Activated B cell treated with CpG ODN at 0.5 μM for 24 hours (primary cell): ENCODE measurements around the gene EID2B. TPM values are rescaled to one million over a fixed set of nuclear protein-coding genes. Genes with fewer than 3 reads are reported as not detected.
A peak's percentile ranks its signal among the peaks of the same experiment; 100 is the strongest.

ENCODE experiments used
- ATAC-seq: fragments of 200-7000 bp; cut with Tn5 transposase; one replicate; pipeline ENCODE4 v1.10.0; 2021; ENCODE audit warnings: low read depth, mild to moderate bottlenecking, moderate library complexity
- CTCF ChIA-PET: fragments of 350-600 bp; sonication (Branson Sonifier 250); formaldehyde crosslinking; loops from one replicate; lab custom pipeline; 2021; ENCODE audit warnings: antibody characterized with exemption; lab: Charles Lee
- POLR2A ChIA-PET: fragments of 350-600 bp; sonication (Branson Sonifier 250); formaldehyde crosslinking; loops from one replicate; lab custom pipeline; 2021; ENCODE audit warnings: antibody characterized with exemption; lab: Charles Lee
- DNase-seq: peaks from one replicate; pipeline ENCODE4 v3.0.0; 2022
- H3K27ac Mint-ChIP-seq: one replicate; pipeline ENCODE4 v1.8.0; 2020; ENCODE audit warnings: mixed read lengths
- H3K27me3 Mint-ChIP-seq: one replicate; pipeline ENCODE4 v1.8.0; 2021; ENCODE audit warnings: mixed read lengths
- H3K36me3 Mint-ChIP-seq: one replicate; pipeline ENCODE4 v1.8.0; 2021; ENCODE audit warnings: low read depth, mixed read lengths
- H3K4me1 Mint-ChIP-seq: one replicate; pipeline ENCODE4 v1.8.0; 2021; ENCODE audit warnings: mixed read lengths
- H3K4me3 Mint-ChIP-seq: one replicate; pipeline ENCODE4 v1.8.0; 2020; ENCODE audit warnings: mild to moderate bottlenecking, mixed read lengths
- H3K9me3 Mint-ChIP-seq: one replicate; pipeline ENCODE4 v1.8.0; 2020; ENCODE audit warnings: mixed read lengths
- CTCF ChIP-seq: fragments of 200-600 bp; IDR thresholded peaks from one replicate; pipeline ENCODE4 v1.8.0; 2022; ENCODE audit warnings: antibody characterized with exemption, mild to moderate bottlenecking
- intact Hi-C: fragments of 100-400 bp; cut with micrococcal nuclease; formaldehyde crosslinking; loops from one replicate; pipeline ENCODE4 v1.15.1; 2024
- total RNA-seq: library from RNA; stranded (reverse); gene quantifications from 2 replicates; pipeline ENCODE4 v1.2.3, GENCODE V29; 2022

EID2B gene
- total RNA-seq, 1 donor from 2014 or later = 4.0 TPM

- peak overlapping the region; percentile 71 for H3K27ac Mint-ChIP-seq
- H3K36me3 Mint-ChIP-seq = no peaks in the 10 kb centered on the region
- ATAC-seq = peak; percentile 37
- no peak for DNase-seq
- intact Hi-C loops = no loop called here
- H3K4me1 Mint-ChIP-seq = peaks cover 20% of the 10 kb centered on the region
- H3K4me3 Mint-ChIP-seq = peak overlapping the region; percentile 70
- CTCF ChIA-PET = no interaction called here
- POLR2A ChIA-PET = no interaction called here
- H3K27me3 Mint-ChIP-seq = no peaks in the 10 kb centered on the region
- TF ChIP-seq CTCF = no peak
- no peaks in the 10 kb centered on the region for H3K9me3 Mint-ChIP-seq
Measured at GRCh38 chr19:39558624-39559117, 26.0 kb upstream of the EID2B start.

GRCh38 chr19:39557811-39558623, 25.4 kb upstream of the EID2B start:
- POLR2A ChIA-PET = interaction anchor here (0.6 kb wide), 1 partner anchor 33 kb away, joined by 3 read pairs; no protein-coding TSS in a partner anchor

GRCh38 chr19:39555883-39556282, 23.2 kb upstream of the EID2B start:
- no peak for TF ChIP-seq CTCF
- Mint-ChIP-seq H3K36me3 (no peaks in the 10 kb centered on the region), H3K27me3 (no peaks in the 10 kb centered on the region), H3K4me1 (peaks cover 41% of the 10 kb centered on the region), H3K27ac (no peak overlapping the region), H3K4me3 (no peak overlapping the region), H3K9me3 (no peaks in the 10 kb centered on the region)
- ChIA-PET CTCF (no interaction called here), POLR2A (no interaction called here)
- no peak for DNase-seq
- intact Hi-C loops = no loop called here
- no peak for ATAC-seq

More at GRCh38 chr19:39557811-39558623, 25.4 kb upstream of the EID2B start:
- intact Hi-C loops = no loop called here
- TF ChIP-seq CTCF = no peak
- peak overlapping the region; percentile 71 for H3K27ac Mint-ChIP-seq
- H3K9me3 Mint-ChIP-seq = no peaks in the 10 kb centered on the region
- H3K4me3 Mint-ChIP-seq = peak overlapping the region; percentile 70
- no peaks in the 10 kb centered on the region for H3K36me3 Mint-ChIP-seq
- H3K27me3 Mint-ChIP-seq = no peaks in the 10 kb centered on the region
- CTCF ChIA-PET = no interaction called here
- peak; percentile 37 for ATAC-seq
- no peak for DNase-seq
- peaks cover 25% of the 10 kb centered on the region for H3K4me1 Mint-ChIP-seq

- DNase-seq (no peak), ATAC-seq (no peak)
- Mint-ChIP-seq H3K4me3 (no peak overlapping the region), H3K27me3 (no peaks in the 10 kb centered on the region), H3K4me1 (peaks cover 41% of the 10 kb centered on the region), H3K36me3 (no peaks in the 10 kb centered on the region), H3K9me3 (no peaks in the 10 kb centered on the region), H3K27ac (no peak overlapping the region)
- ChIA-PET CTCF (no interaction called here), POLR2A (no interaction called here)
- no peak for TF ChIP-seq CTCF
- intact Hi-C loops = no loop called here
Measured at GRCh38 chr19:39554701-39555311, 22.2 kb upstream of the EID2B start.

GRCh38 chr19:39553082-39553652, 20.5 kb upstream of the EID2B start:
- intact Hi-C loops = no loop called here
- ATAC-seq (no peak), DNase-seq (no peak)
- Mint-ChIP-seq H3K27ac (no peak overlapping the region), H3K4me1 (peaks cover 32% of the 10 kb centered on the region), H3K9me3 (no peaks in the 10 kb centered on the region), H3K4me3 (no peak overlapping the region), H3K27me3 (no peaks in the 10 kb centered on the region), H3K36me3 (no peaks in the 10 kb centered on the region)
- TF ChIP-seq CTCF = no peak
- ChIA-PET POLR2A (no interaction called here), CTCF (interaction anchor here (1.0 kb wide), 1 partner anchor 119 kb away, joined by 4 read pairs; no protein-coding TSS in a partner anchor)
